HepG2 (cell line): ENCODE data around the gene HSP90AA1. TPM values are rescaled to one million over a fixed set of nuclear protein-coding genes. Genes with fewer than 3 reads are reported as not detected.
A peak's percentile ranks its signal among the peaks of the same experiment; 100 is the strongest.

Source experiments
- CBX1 ChIP-seq: IDR thresholded peaks from one replicate; pipeline ENCODE4 v1.6.1; 2016; ENCODE audit warnings: antibody characterized with exemption, low read depth
- CREB1 ChIP-seq, 2 experiments: fragments of 450-650 bp in 1 of 2; IDR thresholded peaks; 2 replicates each; pipeline ENCODE4 v1.6.1; 2016 to 2017; ENCODE audit warnings: control low read depth in 1 of 2, mild to moderate bottlenecking in 1 of 2, missing compliant biosample characterization in 1 of 2, missing genetic modification characterization in 1 of 2
- DMAP1 ChIP-seq: IDR thresholded peaks from 2 replicates; pipeline ENCODE4 v1.6.1; 2016
- EED ChIP-seq: sonication (generic); formaldehyde crosslinking; IDR thresholded peaks from 2 replicates; pipeline ENCODE4 v1.5.0; 2020; ENCODE audit warnings: mild to moderate bottlenecking, missing genetic modification reagents
- ELF3 ChIP-seq: IDR thresholded peaks from 2 replicates; pipeline ENCODE4 v1.6.1; 2016; ENCODE audit warnings: missing genetic modification reagents, missing compliant biosample characterization
- FIP1L1 ChIP-seq: fragments of 200-400 bp; formaldehyde crosslinking; IDR thresholded peaks from 2 replicates; pipeline ENCODE4 v1.6.1; 2018; ENCODE audit warnings: low read depth, mild to moderate bottlenecking, low read length, moderate library complexity, borderline replicate concordance; ENCODE audit not compliant: insufficient read depth
- HDAC1 ChIP-seq: sonication (generic); formaldehyde crosslinking; IDR thresholded peaks from 2 replicates; pipeline ENCODE4 v1.5.1; 2020; ENCODE audit warnings: mild to moderate bottlenecking, missing genetic modification reagents
- JUND ChIP-seq: sonication (generic); formaldehyde crosslinking; IDR thresholded peaks from 2 replicates; pipeline ENCODE4 v1.8.0; 2022; ENCODE audit warnings: mild to moderate bottlenecking, missing genetic modification reagents
- NAIF1 ChIP-seq: sonication (generic); formaldehyde crosslinking; IDR thresholded peaks from 2 replicates; pipeline ENCODE4 v1.5.0; 2020; ENCODE audit warnings: mild to moderate bottlenecking, missing genetic modification reagents, borderline replicate concordance
- NFYC ChIP-seq: IDR thresholded peaks from 2 replicates; pipeline ENCODE4 v1.6.1; 2016; ENCODE audit warnings: missing genetic modification reagents, missing compliant biosample characterization
- POLR2AphosphoS2 ChIP-seq: IDR thresholded peaks from 2 replicates; pipeline ENCODE4 v1.6.1; 2011; ENCODE audit warnings: low read depth, low read length, improper control_type of control experiment
- SIN3A ChIP-seq: IDR thresholded peaks from 2 replicates; pipeline ENCODE4 v1.6.1; 2011; ENCODE audit warnings: low read depth, mild to moderate bottlenecking, control low read depth, low read length, borderline replicate concordance
- SP4 ChIP-seq: sonication (generic); formaldehyde crosslinking; IDR thresholded peaks from 2 replicates; pipeline ENCODE4 v1.8.1; 2023; ENCODE audit warnings: mild to moderate bottlenecking, missing genetic modification reagents
- TAF1 ChIP-seq: sonication (generic); formaldehyde crosslinking; IDR thresholded peaks from 2 replicates; pipeline ENCODE4 v1.4.0; 2020; ENCODE audit warnings: missing genetic modification reagents
- ZBTB25 ChIP-seq: IDR thresholded peaks from 2 replicates; pipeline ENCODE4 v1.6.1; 2018; ENCODE audit warnings: missing genetic modification reagents
- ZFP41 ChIP-seq: sonication (generic); formaldehyde crosslinking; IDR thresholded peaks from 2 replicates; pipeline ENCODE4 v1.4.0; 2020; ENCODE audit warnings: mild to moderate bottlenecking, missing genetic modification reagents, borderline replicate concordance
- ZNF10 ChIP-seq: sonication (generic); formaldehyde crosslinking; IDR thresholded peaks from 2 replicates; pipeline ENCODE4 v1.4.0; 2020; ENCODE audit warnings: mild to moderate bottlenecking, low read depth, missing genetic modification reagents, borderline replicate concordance
- ZNF121 ChIP-seq: sonication (generic); formaldehyde crosslinking; IDR thresholded peaks from 2 replicates; pipeline ENCODE4 v1.5.0; 2020; ENCODE audit warnings: mild to moderate bottlenecking, missing genetic modification reagents
- ZNF264 ChIP-seq: sonication (generic); formaldehyde crosslinking; IDR thresholded peaks from 2 replicates; pipeline ENCODE4 v1.4.0; 2020; ENCODE audit warnings: missing genetic modification reagents
- ZNF512B ChIP-seq: sonication (generic); formaldehyde crosslinking; IDR thresholded peaks from 2 replicates; pipeline ENCODE4 v1.5.1; 2020; ENCODE audit warnings: missing genetic modification reagents, mild to moderate bottlenecking, borderline replicate concordance
- ZNF552 ChIP-seq: sonication (generic); formaldehyde crosslinking; IDR thresholded peaks from 2 replicates; pipeline ENCODE4 v1.9.0; 2022; ENCODE audit warnings: missing genetic modification reagents, mild to moderate bottlenecking, borderline replicate concordance
- ZNF572 ChIP-seq: sonication (generic); formaldehyde crosslinking; IDR thresholded peaks from 2 replicates; pipeline ENCODE4 v1.5.1; 2020; ENCODE audit warnings: mild to moderate bottlenecking, missing genetic modification reagents
- ZNF607 ChIP-seq: sonication (generic); formaldehyde crosslinking; IDR thresholded peaks from 2 replicates; pipeline ENCODE4 v1.5.1; 2020; ENCODE audit warnings: missing genetic modification reagents, mild to moderate bottlenecking, borderline replicate concordance
- ZNF652 ChIP-seq: IDR thresholded peaks from 2 replicates; pipeline ENCODE4 v1.6.1; 2016; ENCODE audit warnings: low read depth, borderline replicate concordance
- ZNF777 ChIP-seq: sonication (generic); formaldehyde crosslinking; IDR thresholded peaks from 2 replicates; pipeline ENCODE4 v1.4.0; 2020; ENCODE audit warnings: missing genetic modification reagents
- polyA plus RNA-seq, 8 experiments: library from polyadenylated mRNA; depleted of rRNA in 3 of 8; stranded (reverse) in 7 of 8; unstranded in 1 of 8; fragments of >200 nt; fragmentation: Illumina TruSeq in 4 of 8; extraction: Trizol in 4 of 8; gene quantifications; 2 replicates each; pipeline versions ENCODE4 v1.2.1 to v1.2.3, GENCODE V29; 2011 to 2016; ENCODE audit warnings: low read depth in 4 of 8, missing spikeins in 1 of 8, mixed read lengths in 1 of 8; ENCODE audit not compliant: insufficient read depth in 1 of 8
- total RNA-seq, 5 experiments: library from RNA; depleted of rRNA; stranded (reverse); fragments of >200 nt; fragmentation: Illumina TruSeq; extraction: Trizol; gene quantifications; 2 replicates each; pipeline ENCODE4 v1.2.3, GENCODE V29; 2016; ENCODE audit warnings: low read depth in 1 of 5

HSP90AA1 gene
- total and polyA plus RNA-seq, 2 of the 13 experiments (the other 11 are each of a cell fraction or from before 2014, with no cell fraction given): 262 to 636 TPM

GRCh38 chr14:102086972-102087761 is at the start of gene HSP90AA1 (continued):
- TF ChIP-seq ZNF512B (no peak), ZNF607 (CRISPR knock-in tag) (peak; percentile 92), ZNF777 (peak; percentile 84; the same call in 1 of the 2 replicates), ZBTB25 (CRISPR knock-in tag) (0 out of 2 replicates have a peak, but pooled peaks have one; percentile 19), ZNF572 (CRISPR knock-in tag) (peak; percentile 65; the same call in 1 of the 2 replicates), ZFP41 (CRISPR knock-in tag) (no peak), CREB1 (IDR thresholded peaks at IDR 0.05) (0 out of 2 replicates have a peak, but pooled peaks have one; percentile 39), CREB1 (CRISPR knock-in tag; IDR thresholded peaks at IDR 0.05) (no peak), EED (peak; percentile 42; the same call in 1 of the 2 replicates), FIP1L1 (no peak), TAF1 (CRISPR knock-in tag) (peak; percentile 72), SIN3A (peak; percentile 79; the same call in 1 of the 2 replicates), NAIF1 (CRISPR knock-in tag) (peak; percentile 62; the same call in 1 of the 2 replicates), HDAC1 (CRISPR knock-in tag) (peak; percentile 37; the same call in 1 of the 2 replicates), DMAP1 (CRISPR knock-in tag) (peak; percentile 77), ELF3 (CRISPR knock-in tag) (peak; percentile 57), ZNF552 (CRISPR knock-in tag) (0 out of 2 replicates have a peak, but pooled peaks have one; percentile 71), NFYC (no peak), ZNF10 (no peak), POLR2AphosphoS2 (peak; percentile 87), ZNF121 (CRISPR knock-in tag) (peak; percentile 6; the same call in 1 of the 2 replicates), CBX1 (peak; percentile 88), ZNF652 (CRISPR knock-in tag) (no peak), SP4 (peak; percentile 52; the same call in 1 of the 2 replicates), JUND (CRISPR knock-in tag) (0 out of 2 replicates have a peak, but pooled peaks have one; percentile 14), ZNF264 (CRISPR knock-in tag) (0 out of 2 replicates have a peak, but pooled peaks have one; percentile 36)
